ENCODE measurements around the gene DPH6. TPM values are rescaled to one million over a fixed set of nuclear protein-coding genes. Genes with fewer than 3 reads are reported as not detected.
"Not testable (repeated sequence)": the region's sequence is repeated elsewhere in the genome, so short reads cannot be mapped to it uniquely, and the experiment has no call there.

DPH6 gene, protein sequence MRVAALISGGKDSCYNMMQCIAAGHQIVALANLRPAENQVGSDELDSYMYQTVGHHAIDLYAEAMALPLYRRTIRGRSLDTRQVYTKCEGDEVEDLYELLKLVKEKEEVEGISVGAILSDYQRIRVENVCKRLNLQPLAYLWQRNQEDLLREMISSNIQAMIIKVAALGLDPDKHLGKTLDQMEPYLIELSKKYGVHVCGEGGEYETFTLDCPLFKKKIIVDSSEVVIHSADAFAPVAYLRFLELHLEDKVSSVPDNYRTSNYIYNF
- 10.6 and 13.0 TPM in 2 replicates for total RNA-seq (2014; rRNA removed; shearing (Covaris generic))

DNA sequence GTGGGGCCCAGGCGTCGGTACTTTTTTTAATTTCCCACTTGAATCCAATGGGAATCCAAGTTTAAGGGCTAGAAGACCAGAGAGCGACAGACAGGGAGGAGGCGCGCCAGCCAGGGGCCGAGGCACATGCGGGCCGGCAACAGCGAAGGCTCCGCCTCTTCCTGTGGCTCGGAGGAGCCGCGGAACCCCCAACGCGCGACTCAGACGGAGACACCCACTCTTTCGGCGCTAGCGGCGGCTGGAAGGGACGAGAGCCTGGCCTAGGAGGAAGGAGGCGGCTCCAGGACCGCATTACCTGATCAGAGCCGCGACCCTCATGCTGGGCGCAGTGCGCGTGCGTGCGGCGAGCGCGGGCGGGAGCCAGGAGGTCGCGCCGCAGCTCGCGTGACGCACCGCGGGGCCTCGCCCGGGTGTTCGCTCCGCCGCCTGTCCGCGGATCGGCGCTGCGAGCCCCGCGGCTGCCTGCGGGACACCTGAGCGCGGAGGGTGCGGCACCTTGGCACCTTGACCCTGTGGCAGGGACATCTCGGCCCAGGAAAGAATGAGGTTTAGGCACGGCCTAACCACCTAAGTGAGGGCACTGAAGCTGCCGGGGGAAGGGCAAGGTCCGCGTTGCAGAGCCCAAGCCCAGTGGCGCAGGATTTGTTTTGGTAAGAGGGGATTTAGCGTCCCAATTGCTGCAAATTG is at the start of gene DPH6:
Gene DPH6, minus strand, starts transcription at position 342 of the 687 bp plus-strand sequence. Its CDS starts 24 bp downstream, at position 318.
- Histone ChIP-seq H3K36me3 (no peaks in the 10 kb centered on the region), H3K27me3 (no peaks in the 10 kb centered on the region), H3K27ac (peak within 1 kb of the TSS; percentile 82), H3K4me3 (peak within 1 kb of the TSS; percentile 70), H3K4me1 (no peaks in the 10 kb centered on the region), H3K9me3 (replicated peaks) (no peaks in the 10 kb centered on the region)
- DNase-seq: peak; percentile 89

DNA sequence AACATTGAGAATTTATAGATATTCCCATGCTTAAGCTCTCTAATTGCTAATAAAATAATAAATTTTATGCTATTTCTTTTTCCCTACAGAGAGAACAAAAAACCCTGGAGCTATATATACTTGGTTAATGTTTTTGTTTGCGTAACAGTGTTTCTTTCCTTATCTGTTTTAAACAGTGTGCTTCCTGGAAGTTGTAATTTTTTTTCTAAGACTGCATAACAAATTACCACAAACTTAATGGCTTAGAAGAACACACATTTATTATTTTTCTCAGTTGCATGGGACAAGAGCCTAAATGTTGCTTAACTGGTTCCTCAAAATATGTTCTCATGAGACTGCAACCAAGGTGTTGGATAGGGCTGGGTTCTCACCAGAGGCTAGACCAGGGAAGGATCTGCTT is 49.7 kb upstream of the DPH6 start:
- Histone ChIP-seq H3K4me3 (no peak overlapping the region), H3K9me3 (replicated peaks) (no peaks in the 10 kb centered on the region), H3K36me3 (no peaks in the 10 kb centered on the region), H3K4me1 (no peaks in the 10 kb centered on the region), H3K27ac (no peak overlapping the region), H3K27me3 (no peaks in the 10 kb centered on the region)
- DNase-seq: no peak

DNA sequence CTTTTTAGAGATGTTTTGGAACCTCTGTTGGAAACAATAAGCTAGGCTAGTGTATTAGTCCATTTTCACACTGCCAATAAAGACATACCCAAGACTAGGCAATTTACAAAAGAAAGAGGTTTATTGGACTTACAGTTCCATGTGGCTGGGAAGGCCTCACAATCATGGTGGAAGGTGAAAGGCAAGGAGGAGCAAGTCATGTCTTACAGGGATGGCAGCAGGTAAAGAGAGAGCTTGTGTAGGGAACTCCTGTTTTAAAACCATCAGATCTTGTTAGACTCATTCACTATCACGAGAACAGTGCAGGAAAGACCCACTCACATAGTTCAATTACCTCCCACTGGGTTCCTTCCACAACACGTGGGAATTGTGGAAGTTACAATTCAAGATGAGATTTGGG is 46.0 kb upstream of the DPH6 start:
- H3K36me3 ChIP-seq; H3K9me3 ChIP-seq (replicated peaks); H3K27ac ChIP-seq; DNase-seq; H3K27me3 ChIP-seq; H3K4me1 ChIP-seq; H3K4me3 ChIP-seq: not testable (repeated sequence)

DNA sequence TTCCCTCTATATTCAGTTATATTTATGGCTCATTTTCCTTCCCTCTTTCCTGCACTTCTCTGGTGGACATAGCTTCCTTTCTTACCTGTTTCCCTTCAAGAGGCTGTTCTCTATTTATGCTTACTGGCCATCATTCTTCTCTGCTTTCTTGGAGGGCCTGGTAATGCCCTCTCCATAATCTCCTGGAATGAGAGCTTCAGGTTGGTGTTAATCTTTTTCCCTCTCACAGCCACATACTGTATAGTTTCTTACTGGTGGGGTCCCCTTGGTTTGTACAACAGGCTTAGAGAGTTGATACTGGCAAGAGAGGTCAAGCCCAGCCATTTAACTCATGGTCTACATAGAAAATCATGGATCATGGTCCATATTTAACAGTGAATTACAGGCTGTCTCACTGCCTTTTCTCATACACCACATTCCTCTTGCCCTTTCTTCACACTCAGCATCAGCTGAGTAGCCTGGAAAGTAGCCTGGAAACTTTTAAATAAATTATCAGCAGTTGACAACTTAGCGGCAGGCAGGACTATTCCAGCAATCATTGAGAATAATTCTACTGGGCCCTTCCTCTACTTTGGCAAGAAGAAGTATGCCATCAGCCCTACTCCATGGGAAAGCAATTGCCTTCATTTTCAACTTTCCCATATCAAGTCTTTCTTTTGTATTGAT is 38.0 kb upstream of the DPH6 start:
- no peak for DNase-seq
- no peaks in the 10 kb centered on the region for H3K4me1 ChIP-seq
- no peaks in the 10 kb centered on the region for H3K9me3 ChIP-seq (replicated peaks)
- H3K36me3 ChIP-seq: no peaks in the 10 kb centered on the region
- H3K27ac ChIP-seq: no peak overlapping the region
- H3K27me3 ChIP-seq: no peaks in the 10 kb centered on the region; the same call in 1 of the 2 replicates
- no peak overlapping the region for H3K4me3 ChIP-seq

DNA sequence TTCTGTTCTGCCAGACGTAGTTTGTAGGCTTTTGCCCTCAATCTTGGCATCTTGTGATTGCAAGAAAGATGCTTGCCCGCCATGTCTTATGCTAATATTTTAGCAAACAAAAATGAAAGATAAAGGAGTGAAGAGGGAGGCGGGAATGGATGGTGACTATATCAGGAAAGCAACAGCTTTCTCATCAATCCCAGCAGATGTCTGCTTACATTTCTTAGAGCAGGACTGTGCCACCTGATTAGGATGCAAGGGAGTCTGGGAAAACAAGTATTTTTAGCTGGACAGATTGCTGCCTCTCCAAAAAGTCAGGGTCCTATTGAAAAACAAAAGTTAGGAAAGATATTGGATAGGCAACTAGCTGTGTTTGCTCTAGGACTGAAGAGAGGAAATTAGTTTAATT is 34.6 kb upstream of the DPH6 start:
- Histone ChIP-seq H3K27ac (no peak overlapping the region), H3K36me3 (no peaks in the 10 kb centered on the region), H3K27me3 (no peaks in the 10 kb centered on the region; the same call in 1 of the 2 replicates), H3K4me1 (no peaks in the 10 kb centered on the region), H3K4me3 (no peak overlapping the region), H3K9me3 (replicated peaks) (no peaks in the 10 kb centered on the region)
- no peak for DNase-seq

DNA sequence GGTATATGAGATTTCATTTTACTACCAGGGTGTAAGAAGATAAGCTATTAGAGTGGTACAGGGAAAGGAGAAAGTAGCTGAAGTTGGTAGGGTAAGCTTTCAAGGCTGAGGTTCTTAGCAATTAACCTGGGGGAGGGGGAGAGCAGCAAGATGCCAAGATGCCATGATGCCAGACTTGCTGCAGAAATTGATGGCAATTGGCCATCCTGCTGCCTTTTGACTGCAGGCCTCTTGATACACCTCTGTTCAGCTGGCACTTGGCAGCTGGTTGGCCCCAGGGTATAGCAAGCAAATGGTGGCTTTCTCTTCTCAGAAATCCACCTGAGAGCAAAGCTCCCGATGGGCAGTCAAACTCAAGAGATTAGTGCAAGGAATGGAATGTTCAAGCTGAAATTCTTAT is 21.4 kb upstream of the DPH6 start:
- Histone ChIP-seq H3K9me3 (replicated peaks) (no peaks in the 10 kb centered on the region), H3K27ac (no peak overlapping the region), H3K36me3 (no peaks in the 10 kb centered on the region), H3K4me3 (no peak overlapping the region), H3K4me1 (no peaks in the 10 kb centered on the region), H3K27me3 (0 out of 2 replicates have a peak, but pooled peaks cover 3% of the 10 kb centered on the region)
- DNase-seq: no peak

DNA sequence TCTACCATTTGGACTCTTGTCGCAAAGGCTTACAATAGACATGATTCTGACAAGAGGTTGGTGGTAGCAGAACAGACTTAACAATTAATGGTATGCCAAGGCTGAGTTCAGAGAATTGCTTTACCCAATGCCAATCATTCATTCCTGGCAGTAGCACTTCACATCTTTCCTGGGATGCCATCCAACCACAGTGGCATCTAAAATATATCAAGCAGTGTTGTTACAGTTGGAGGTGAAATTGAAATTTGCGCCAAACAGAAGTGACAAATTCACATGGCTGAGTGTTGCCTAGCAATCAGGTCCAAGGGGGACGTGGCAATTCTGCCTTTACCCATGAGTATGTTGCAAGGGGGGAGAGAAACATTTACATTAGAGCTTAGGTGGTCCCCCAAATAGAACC is 21.0 kb upstream of the DPH6 start:
- H3K9me3 ChIP-seq (replicated peaks): no peaks in the 10 kb centered on the region
- H3K27ac ChIP-seq: no peak overlapping the region
- 0 out of 2 replicates have a peak, but pooled peaks cover 3% of the 10 kb centered on the region for H3K27me3 ChIP-seq
- DNase-seq: no peak
- H3K4me3 ChIP-seq: no peak overlapping the region
- H3K4me1 ChIP-seq: no peaks in the 10 kb centered on the region
- H3K36me3 ChIP-seq: no peaks in the 10 kb centered on the region

DNA sequence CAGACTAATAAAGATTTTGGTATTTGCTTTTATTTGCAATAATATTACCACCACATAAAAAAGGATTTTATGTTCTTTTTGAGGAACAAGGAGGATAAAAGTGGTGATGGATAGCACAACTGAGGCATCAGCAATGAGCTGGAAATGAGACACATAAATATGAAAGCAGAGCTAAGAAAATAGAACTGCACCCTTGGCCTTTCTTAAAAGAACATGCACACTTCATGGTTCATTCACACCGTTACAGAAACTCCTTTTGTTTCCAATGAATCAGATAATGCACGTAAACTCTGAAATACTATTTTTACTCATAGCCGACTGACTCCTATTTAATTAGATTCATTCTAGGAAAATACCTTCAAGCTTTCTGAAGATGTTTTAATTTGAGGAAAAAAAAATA is 19.9 kb upstream of the DPH6 start:
- Histone ChIP-seq H3K27ac (no peak overlapping the region), H3K27me3 (0 out of 2 replicates have a peak, but pooled peaks cover 3% of the 10 kb centered on the region), H3K9me3 (replicated peaks) (no peaks in the 10 kb centered on the region), H3K4me1 (no peaks in the 10 kb centered on the region), H3K4me3 (no peak overlapping the region), H3K36me3 (no peaks in the 10 kb centered on the region)
- DNase-seq: no peak

DNA sequence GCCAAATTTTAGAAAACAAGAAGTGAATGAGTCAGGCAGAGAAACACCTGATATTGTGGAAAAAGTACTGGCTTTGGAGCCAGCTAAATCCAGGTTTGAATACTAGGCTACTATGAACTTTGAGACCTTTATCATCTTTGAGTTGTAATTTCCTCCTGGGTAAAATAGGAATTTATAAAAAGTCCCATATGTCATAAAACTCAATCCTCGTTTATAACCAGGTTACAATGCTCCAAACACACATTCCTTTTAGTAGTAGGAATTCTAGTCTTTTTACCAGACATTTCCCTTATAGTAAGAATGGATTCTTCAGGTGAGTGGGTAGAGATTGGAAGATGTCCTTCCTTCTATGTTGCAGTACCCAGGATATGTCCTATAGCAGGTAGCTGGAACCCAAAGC is 16.7 kb upstream of the DPH6 start:
- Histone ChIP-seq H3K36me3 (no peaks in the 10 kb centered on the region), H3K27ac (no peak overlapping the region), H3K4me3 (no peak overlapping the region), H3K9me3 (replicated peaks) (no peaks in the 10 kb centered on the region), H3K4me1 (no peaks in the 10 kb centered on the region), H3K27me3 (0 out of 2 replicates have a peak, but pooled peaks cover 3% of the 10 kb centered on the region)
- DNase-seq: no peak

DNA sequence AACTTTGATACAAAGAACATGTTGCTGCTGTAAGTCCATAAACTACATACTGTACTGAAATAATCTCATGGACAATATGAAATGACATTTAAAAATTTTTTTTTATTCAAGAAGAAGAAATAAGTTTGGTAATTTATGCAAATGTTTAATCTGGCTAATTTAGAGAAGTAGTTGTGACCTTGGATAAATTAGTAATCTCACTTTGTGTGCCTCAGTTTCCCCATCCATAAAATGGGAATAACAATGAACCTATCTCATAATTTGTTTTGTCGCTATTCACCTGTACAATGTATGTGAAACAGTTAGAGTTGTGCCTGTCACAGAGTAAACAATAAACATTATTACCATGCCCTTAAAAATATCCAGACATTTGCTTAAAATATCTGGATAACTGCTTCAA is 15.3 kb upstream of the DPH6 start:
- Histone ChIP-seq H3K4me1 (no peaks in the 10 kb centered on the region; the same call in 1 of the 2 replicates), H3K27ac (no peak overlapping the region), H3K27me3 (0 out of 2 replicates have a peak, but pooled peaks cover 3% of the 10 kb centered on the region), H3K36me3 (no peaks in the 10 kb centered on the region), H3K9me3 (replicated peaks) (no peaks in the 10 kb centered on the region), H3K4me3 (no peak overlapping the region)
- no peak for DNase-seq

DNA sequence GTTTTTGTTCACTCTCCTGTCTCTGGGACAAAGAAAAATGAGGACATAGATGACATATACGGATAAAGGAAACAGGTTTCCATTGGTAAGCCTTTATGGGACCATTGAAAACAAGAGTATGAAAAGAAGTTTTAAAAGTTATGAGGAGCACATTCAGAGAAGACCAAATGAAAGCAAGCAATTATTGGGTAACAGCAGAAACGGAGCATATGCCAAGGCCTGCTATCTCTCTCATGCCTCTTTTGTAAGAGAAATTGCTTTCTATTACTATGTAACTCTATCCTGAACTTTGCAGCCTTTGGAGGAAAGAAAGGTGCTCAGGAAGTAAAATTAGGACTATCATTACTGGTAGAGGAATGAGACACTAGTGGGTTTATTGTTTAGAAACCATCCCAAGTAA is 14.9 kb upstream of the DPH6 start:
- H3K4me3 ChIP-seq: no peak overlapping the region
- H3K4me1 ChIP-seq: no peaks in the 10 kb centered on the region; the same call in 1 of the 2 replicates
- 0 out of 2 replicates have a peak, but pooled peaks cover 3% of the 10 kb centered on the region for H3K27me3 ChIP-seq
- H3K9me3 ChIP-seq (replicated peaks): no peaks in the 10 kb centered on the region
- H3K36me3 ChIP-seq: no peaks in the 10 kb centered on the region
- no peak overlapping the region for H3K27ac ChIP-seq
- DNase-seq: no peak

DNA sequence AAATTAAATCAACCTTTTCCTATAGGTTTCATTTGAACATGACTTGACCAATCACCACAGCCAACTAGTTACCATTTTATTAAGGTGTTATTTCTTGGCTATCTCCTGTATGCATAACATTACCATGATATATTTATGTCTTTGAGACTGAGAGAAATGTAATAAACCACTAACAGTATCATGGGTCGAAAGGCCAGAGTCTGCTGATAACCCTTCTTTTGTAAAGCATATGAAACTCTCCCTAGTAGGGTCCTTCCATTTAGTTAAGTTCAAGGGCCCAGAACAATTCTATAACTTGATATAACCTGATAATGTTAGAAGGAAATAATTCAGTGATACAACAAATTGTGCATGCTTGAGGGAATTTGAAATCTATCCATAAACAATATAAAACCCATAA is 14.3 kb upstream of the DPH6 start:
- no peak for DNase-seq
- H3K27ac ChIP-seq: no peak overlapping the region
- H3K27me3 ChIP-seq: 0 out of 2 replicates have a peak, but pooled peaks cover 3% of the 10 kb centered on the region
- H3K9me3 ChIP-seq (replicated peaks): no peaks in the 10 kb centered on the region
- no peaks in the 10 kb centered on the region; the same call in 1 of the 2 replicates for H3K4me1 ChIP-seq
- H3K36me3 ChIP-seq: no peaks in the 10 kb centered on the region
- no peak overlapping the region for H3K4me3 ChIP-seq

DNA sequence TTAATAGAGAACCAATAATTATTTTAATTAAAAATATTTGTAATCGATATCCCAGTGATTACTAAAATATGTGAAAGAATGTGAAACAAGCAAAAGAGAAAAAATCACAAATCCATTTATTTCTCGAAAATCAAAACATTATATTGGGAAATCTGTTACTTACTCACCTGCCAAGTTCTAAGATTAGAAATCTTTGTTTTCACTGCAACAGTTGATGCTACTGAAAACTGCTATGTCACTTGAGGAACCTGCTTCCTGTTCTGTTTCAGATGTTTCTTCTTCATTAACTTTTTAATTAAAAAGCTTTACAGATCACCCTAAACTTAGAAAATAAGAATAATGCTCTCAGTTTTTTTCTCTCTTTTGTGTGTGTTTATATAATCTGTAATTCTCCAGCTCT is 13.7 kb upstream of the DPH6 start:
- Histone ChIP-seq H3K27me3 (no peaks in the 10 kb centered on the region), H3K4me1 (no peaks in the 10 kb centered on the region; the same call in 1 of the 2 replicates), H3K9me3 (replicated peaks) (no peaks in the 10 kb centered on the region), H3K4me3 (no peak overlapping the region), H3K27ac (no peak overlapping the region), H3K36me3 (no peaks in the 10 kb centered on the region)
- no peak for DNase-seq

DNA sequence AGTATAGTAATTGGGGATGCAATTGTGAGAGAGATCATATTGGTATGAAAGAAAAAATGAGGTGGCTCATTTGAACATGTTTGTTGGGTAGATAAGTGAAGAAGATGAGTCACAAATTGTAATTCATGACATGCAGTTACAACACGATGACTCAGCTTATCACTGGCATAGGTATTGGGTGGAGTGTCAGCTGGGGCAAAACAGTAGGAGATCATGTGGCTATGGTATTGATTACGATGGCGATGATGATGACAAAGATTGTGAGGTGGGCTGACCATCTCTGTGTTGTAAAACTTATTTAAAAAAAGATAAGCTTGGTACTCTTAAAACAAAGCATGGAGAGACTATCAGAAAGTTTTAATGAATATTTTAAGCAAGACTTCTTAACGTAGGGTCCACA is 11.6 kb upstream of the DPH6 start:
- H3K4me3 ChIP-seq: no peak overlapping the region
- no peaks in the 10 kb centered on the region; the same call in 1 of the 2 replicates for H3K4me1 ChIP-seq
- H3K27me3 ChIP-seq: no peaks in the 10 kb centered on the region
- no peak overlapping the region for H3K27ac ChIP-seq
- no peaks in the 10 kb centered on the region for H3K36me3 ChIP-seq
- no peaks in the 10 kb centered on the region for H3K9me3 ChIP-seq (replicated peaks)
- no peak for DNase-seq

DNA sequence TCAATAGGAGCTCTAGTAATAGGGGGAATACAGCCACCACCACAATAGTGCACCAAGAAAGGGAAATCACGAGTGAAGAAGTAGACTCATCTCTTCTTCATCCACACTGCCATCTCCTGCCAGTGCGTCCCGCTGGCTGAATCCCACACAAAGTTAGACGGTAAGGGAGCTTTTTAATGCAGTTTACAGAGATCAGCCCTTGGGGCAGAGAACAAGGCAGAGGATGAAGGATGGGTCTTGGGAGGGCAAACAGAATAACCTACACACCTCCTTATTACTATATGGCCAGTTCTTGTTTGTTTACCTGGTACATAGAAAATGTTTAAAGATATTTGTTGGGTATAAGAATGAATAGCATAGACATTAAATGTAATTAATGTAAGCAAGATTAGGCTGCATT is 11.0 kb upstream of the DPH6 start:
- Histone ChIP-seq H3K36me3 (no peaks in the 10 kb centered on the region), H3K4me1 (no peaks in the 10 kb centered on the region; the same call in 1 of the 2 replicates), H3K27ac (no peak overlapping the region), H3K27me3 (no peaks in the 10 kb centered on the region), H3K9me3 (replicated peaks) (no peaks in the 10 kb centered on the region), H3K4me3 (no peak overlapping the region)
- DNase-seq: no peak
